H1 (cell line): Measurements from ENCODE around the gene PBXIP1. TPM values are rescaled to one million over a fixed set of nuclear protein-coding genes. Genes with fewer than 3 reads are reported as not detected.

Experiments
- ATF3 ChIP-seq: IDR thresholded peaks from 2 replicates; pipeline ENCODE4 v1.6.1; 2011; ENCODE audit warnings: low read depth, mild to moderate bottlenecking, low read length; ENCODE audit not compliant: insufficient read depth
- CREB1 ChIP-seq: IDR thresholded peaks from 2 replicates; pipeline ENCODE4 v1.6.1; 2012; ENCODE audit warnings: inconsistent platforms
- FOSL1 ChIP-seq: IDR thresholded peaks from 2 replicates; pipeline ENCODE4 v1.6.1; 2011; ENCODE audit warnings: mild to moderate bottlenecking, low read depth, low read length, moderate library complexity; ENCODE audit not compliant: insufficient read depth
- KDM1A ChIP-seq: fragments of 200-600, 300-600 bp; sonication (generic); IDR thresholded peaks from 2 replicates; pipeline ENCODE4 v1.7.1; 2016; ENCODE audit warnings: mild to moderate bottlenecking, low read length, borderline replicate concordance
- KDM4A ChIP-seq: IDR thresholded peaks from one replicate; pipeline ENCODE4 v1.7.1; 2012; ENCODE audit warnings: low read depth, mild to moderate bottlenecking, moderate library complexity, low read length, inconsistent platforms; ENCODE audit not compliant: severe bottlenecking
- MAX ChIP-seq: IDR thresholded peaks from 2 replicates; pipeline ENCODE4 v1.6.1; 2012; ENCODE audit warnings: inconsistent platforms
- NANOG ChIP-seq: IDR thresholded peaks from 2 replicates; pipeline ENCODE4 v1.6.1; 2011; ENCODE audit warnings: low read length, low read depth, mild to moderate bottlenecking, inconsistent platforms; ENCODE audit not compliant: insufficient read depth, poor library complexity, severe bottlenecking
- POLR2A ChIP-seq, 2 experiments: IDR thresholded peaks; 1 replicate in 1 of 2; 2 replicates in 1 of 2; pipeline ENCODE4 v1.6.1; 2011; ENCODE audit warnings: low read depth in 2 of 2, low read length in 2 of 2, mild to moderate bottlenecking in 2 of 2; ENCODE audit errors: control extremely low read depth in 1 of 2
- POU5F1 ChIP-seq: IDR thresholded peaks from 2 replicates; pipeline ENCODE4 v1.6.1; 2011; ENCODE audit warnings: low read depth, mild to moderate bottlenecking, low read length, moderate library complexity
- RXRA ChIP-seq: IDR thresholded peaks from 2 replicates; pipeline ENCODE4 v1.6.1; 2011; ENCODE audit warnings: low read depth, mild to moderate bottlenecking, low read length, moderate library complexity; ENCODE audit not compliant: insufficient read depth
- SIN3A ChIP-seq, 2 experiments: IDR thresholded peaks in 1 of 2; conservative IDR thresholded peaks in 1 of 2; 2 replicates each; pipeline ENCODE4 v1.6.1; 2011 to 2012; ENCODE audit warnings: low read length in 2 of 2, improper control_type of control experiment in 1 of 2, low read depth in 1 of 2, mild to moderate bottlenecking in 1 of 2
- SIRT6 ChIP-seq: IDR thresholded peaks from one replicate; pipeline ENCODE4 v1.7.1; 2012; ENCODE audit warnings: low read length, inconsistent platforms
- SIX5 ChIP-seq: IDR thresholded peaks from 2 replicates; pipeline ENCODE4 v1.6.1; 2011; ENCODE audit warnings: mild to moderate bottlenecking, low read depth, low read length
- SP1 ChIP-seq: IDR thresholded peaks from 2 replicates; pipeline ENCODE4 v1.6.1; 2011; ENCODE audit warnings: low read depth, low read length
- SP2 ChIP-seq: IDR thresholded peaks from 2 replicates; pipeline ENCODE4 v1.6.1; 2012; ENCODE audit warnings: mild to moderate bottlenecking, low read length, inconsistent platforms
- TAF7 ChIP-seq: optimal IDR thresholded peaks from 2 replicates; pipeline ENCODE3; 2011; ENCODE audit warnings: low read depth, mild to moderate bottlenecking, inconsistent platforms, low read length, moderate library complexity, borderline replicate concordance
- TBP ChIP-seq: IDR thresholded peaks from 2 replicates; pipeline ENCODE4 v1.6.1; 2011; ENCODE audit warnings: low read depth, low read length, improper control_type of control experiment
- TEAD4 ChIP-seq: IDR thresholded peaks from 2 replicates; pipeline ENCODE4 v1.6.1; 2012; ENCODE audit warnings: low read depth, low read length, inconsistent platforms, mixed read lengths
- USF2 ChIP-seq: IDR thresholded peaks from 2 replicates; pipeline ENCODE4 v1.6.1; 2011; ENCODE audit warnings: low read length, improper control_type of control experiment
- polyA plus RNA-seq, 7 experiments: library from polyadenylated mRNA; depleted of rRNA in 3 of 7; stranded (reverse) in 5 of 7; unstranded in 2 of 7; fragments of >200 nt in 5 of 7; fragments of 200-250 nt in 2 of 7; gene quantifications; 1 replicate in 5 of 7; 2 replicates in 1 of 7; 4 replicates in 1 of 7; pipeline versions ENCODE4 v1.2.1 to v1.2.3, GENCODE V29; 2011 to 2013; ENCODE audit warnings: missing spikeins in 2 of 7, mixed read lengths in 2 of 7
- total RNA-seq: library from RNA; stranded (reverse); fragmentation: NEBNext Ultra II Directional; extraction: Animal tissue kit (Norgen Biotek cat#: 25700); gene quantifications from 2 replicates; pipeline ENCODE4 v1.2.1, GENCODE V29; 2021

PBXIP1 gene
- total and polyA plus RNA-seq, 2 of the 8 experiments (the other 6 are each of a cell fraction or from before 2014, with no cell fraction given) = 12.0 to 19.8 TPM

GRCh38 chr1:155001675-155002463, 46.0 kb upstream of the PBXIP1 start (continued):
- TF ChIP-seq SP1 = peak; percentile 66
- TF ChIP-seq KDM4A = no peak
- TF ChIP-seq SIN3A (conservative IDR thresholded peaks at IDR 0.05 in 1 of 2, IDR thresholded peaks at IDR 0.05 in 1 of 2; ENCODE audit: low read depth in 1 of 2, low read length in 2 of 2) = peak in 1 of 2 experiments; percentile 71; a peak in 2 of 4 replicates
- TF ChIP-seq SIRT6 = no peak
- TF ChIP-seq CREB1 = peak; percentile 62; the same call in 1 of the 2 replicates
- no peak for TF ChIP-seq USF2
- TF ChIP-seq SIX5 = no peak
- TF ChIP-seq TEAD4 = no peak
- peak; percentile 91; the same call in 1 of the 2 replicates for TF ChIP-seq KDM1A
- TF ChIP-seq TAF7 = no peak
- TF ChIP-seq ATF3 = no peak
- 0 out of 2 replicates have a peak, but pooled peaks have one; percentile 8 for TF ChIP-seq RXRA
- TF ChIP-seq NANOG = no peak
- no peak for TF ChIP-seq TBP
- no peak; the same call in 1 of the 2 replicates for TF ChIP-seq MAX
- TF ChIP-seq FOSL1 = no peak
- no peak for TF ChIP-seq POLR2A (IDR thresholded peaks at IDR 0.05; ENCODE audit: control extremely low read depth in 1 of 2, low read depth in 2 of 2, low read length in 2 of 2)
- TF ChIP-seq POU5F1 = no peak
- peak; percentile 56 for TF ChIP-seq SP2
- TF ChIP-seq, all 59 proteins: peak for 14
